ENCODE results near the gene ARHGAP20. TPM values are rescaled to one million over a fixed set of nuclear protein-coding genes. Genes with fewer than 3 reads are reported as not detected.

The ARHGAP20 gene
- total RNA-seq, 2 experiments from 2014 or later, result 0.19 to 0.22 TPM

DNA sequence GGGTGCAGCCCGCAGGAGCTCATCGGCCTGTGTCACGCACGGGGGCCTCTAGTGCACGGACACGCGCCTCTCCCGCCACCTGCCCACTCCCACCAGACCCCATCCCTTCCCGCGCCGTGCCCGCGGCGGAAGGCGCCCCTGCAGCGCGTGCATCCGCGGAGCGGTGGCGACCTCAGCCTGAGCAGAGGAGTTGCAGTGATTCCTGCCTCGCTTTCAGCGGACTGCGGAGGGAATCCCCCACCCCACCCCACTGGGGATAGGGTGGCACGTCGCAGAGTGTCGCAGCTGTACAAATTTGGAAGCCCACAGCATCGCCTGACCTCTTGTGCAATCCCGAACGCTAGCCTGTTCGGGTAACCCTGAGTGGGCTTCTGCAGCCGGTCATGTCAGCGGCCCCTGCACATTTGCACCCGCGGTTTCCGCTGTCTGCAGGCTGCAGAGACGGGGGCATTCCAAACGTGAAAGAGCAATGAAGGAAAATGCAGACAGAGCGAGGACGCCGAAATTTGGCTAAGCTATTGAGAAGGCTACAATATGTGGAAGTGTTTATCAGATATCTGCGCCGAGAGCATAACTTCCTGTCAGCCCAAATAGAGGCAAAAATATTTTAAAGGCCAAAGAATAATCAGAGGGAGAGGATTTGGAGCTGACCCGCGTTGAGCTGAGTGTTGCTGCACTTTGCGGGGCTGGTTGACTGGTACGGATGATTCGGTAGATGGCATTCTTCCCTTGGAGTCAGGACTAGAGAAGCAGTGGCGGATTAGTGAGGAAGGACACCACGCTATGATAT lies 617 bp upstream of the ARHGAP20 start:
- Mint-ChIP-seq H3K27ac (no peak overlapping the region), H3K27me3 (ENCODE audit: low read depth) (peaks cover 43% of the 10 kb centered on the region), H3K4me3 (peak overlapping the region; percentile 54), H3K4me1 (ENCODE audit: low read depth) (peaks cover 14% of the 10 kb centered on the region), H3K9me3 (no peaks in the 10 kb centered on the region), H3K36me3 (ENCODE audit: low read depth) (no peaks in the 10 kb centered on the region)
- CTCF ChIA-PET, result no interaction called here
- DNase-seq, result peak; percentile 25
- intact Hi-C loops (cut with micrococcal nuclease), result loop anchor here (1.0 to 5.0 kb wide), 4 partner anchors 120 to 714 kb away; no protein-coding TSS in a partner anchor

DNA sequence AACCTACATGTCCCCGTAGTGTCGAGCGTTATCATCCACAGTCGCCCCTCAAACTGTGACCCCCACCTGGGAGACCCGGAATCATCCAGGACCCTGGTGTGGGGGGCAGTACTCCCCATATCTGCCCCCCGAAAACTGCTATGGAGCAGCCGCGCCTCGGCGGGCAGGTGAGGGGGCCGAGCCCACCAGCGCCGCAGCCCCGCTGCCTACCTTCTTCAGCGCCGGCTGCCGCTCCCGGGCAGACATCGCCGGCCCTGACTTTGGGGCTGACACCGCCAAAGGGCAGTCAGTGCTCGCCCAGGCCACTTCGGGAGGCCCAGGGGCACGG lies 825 bp downstream of the ARHGAP20 start:
- no peaks in the 10 kb centered on the region for H3K9me3 Mint-ChIP-seq
- CTCF ChIA-PET, result no interaction called here

DNA sequence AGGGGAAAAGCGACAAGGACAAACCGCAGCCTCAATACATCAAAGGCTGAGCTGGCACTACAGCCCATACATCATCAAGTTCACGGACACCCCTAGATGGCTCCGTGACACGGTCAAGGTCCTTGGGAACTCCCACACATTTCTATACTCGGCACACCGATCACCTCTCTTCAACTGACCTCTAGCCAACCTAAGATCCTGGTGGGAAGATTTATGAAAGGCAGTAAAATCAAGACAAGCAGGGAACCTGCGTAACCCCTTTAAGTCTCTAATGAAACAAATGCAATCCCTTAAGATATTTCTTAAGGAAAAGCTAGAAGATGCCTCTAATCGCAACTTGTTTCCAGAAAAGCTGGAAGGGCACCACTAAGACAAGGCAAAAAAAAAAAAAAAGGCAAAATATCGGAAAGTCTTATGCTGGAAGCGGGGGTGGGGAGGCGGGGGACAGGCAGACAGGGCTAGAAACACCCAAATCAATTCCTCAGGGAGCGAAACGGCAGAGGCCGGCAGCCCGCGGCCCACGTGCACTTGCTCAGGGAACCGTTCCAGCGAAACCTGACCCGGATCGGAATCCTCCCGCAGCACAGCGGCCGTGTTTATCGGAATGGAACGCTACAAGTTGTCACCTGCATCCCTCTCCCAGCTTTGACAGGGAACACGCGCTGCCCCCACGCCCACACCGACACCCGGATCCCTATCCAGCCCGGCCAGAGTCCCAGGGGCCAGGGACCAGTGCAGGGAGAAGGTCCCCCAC lies 1.4 kb downstream of the ARHGAP20 start:
- no peak overlapping the region for H3K27ac Mint-ChIP-seq
- peak; percentile 8 for DNase-seq
- CTCF ChIA-PET, result no interaction called here

More for the DNA sequence above, 825 bp downstream of the ARHGAP20 start:
- Mint-ChIP-seq H3K27ac (no peak overlapping the region), H3K36me3 (ENCODE audit: low read depth) (no peaks in the 10 kb centered on the region), H3K27me3 (ENCODE audit: low read depth) (peaks cover 48% of the 10 kb centered on the region), H3K4me1 (ENCODE audit: low read depth) (peaks cover 14% of the 10 kb centered on the region), H3K4me3 (peak overlapping the region; percentile 70)
- intact Hi-C loops (cut with micrococcal nuclease), result loop anchor here (5.0 kb wide), 2 partner anchors 259 to 716 kb away; no protein-coding TSS in a partner anchor
- no peak for DNase-seq

GRCh38 chr11:110704210-110704864 lies 7.9 kb downstream of the ARHGAP20 start:
- Mint-ChIP-seq H3K27ac (no peak overlapping the region), H3K4me1 (ENCODE audit: low read depth) (no peaks in the 10 kb centered on the region), H3K9me3 (peaks cover 1% of the 10 kb centered on the region), H3K27me3 (ENCODE audit: low read depth) (peaks cover 23% of the 10 kb centered on the region), H3K36me3 (ENCODE audit: low read depth) (no peaks in the 10 kb centered on the region), H3K4me3 (no peak overlapping the region)
- DNase-seq, result no peak
- intact Hi-C loops (cut with micrococcal nuclease), result no loop called here
- CTCF ChIA-PET, result interaction anchor here (0.6 kb wide), 1 partner anchor 58 kb away, joined by 3 read pairs; no protein-coding TSS in a partner anchor

More for the DNA sequence above, 1.4 kb downstream of the ARHGAP20 start:
- H3K4me1 Mint-ChIP-seq (ENCODE audit: low read depth), result peaks cover 14% of the 10 kb centered on the region
- no peaks in the 10 kb centered on the region for H3K36me3 Mint-ChIP-seq (ENCODE audit: low read depth)
- H3K27me3 Mint-ChIP-seq (ENCODE audit: low read depth), result peaks cover 48% of the 10 kb centered on the region
- intact Hi-C loops (cut with micrococcal nuclease), result loop anchor here (5.0 kb wide), 2 partner anchors 259 to 716 kb away; no protein-coding TSS in a partner anchor
- no peaks in the 10 kb centered on the region for H3K9me3 Mint-ChIP-seq
- H3K4me3 Mint-ChIP-seq, result peak overlapping the region; percentile 57

GRCh38 chr11:110691926-110692325 lies 20.3 kb downstream of the ARHGAP20 start:
- H3K4me1 Mint-ChIP-seq (ENCODE audit: low read depth), result no peaks in the 10 kb centered on the region
- H3K27me3 Mint-ChIP-seq (ENCODE audit: low read depth), result peaks cover 7% of the 10 kb centered on the region
- no peak overlapping the region for H3K27ac Mint-ChIP-seq
- CTCF ChIA-PET, result no interaction called here
- intact Hi-C loops (cut with micrococcal nuclease), result no loop called here
- no peak overlapping the region for H3K4me3 Mint-ChIP-seq
- DNase-seq, result no peak
- no peaks in the 10 kb centered on the region for H3K9me3 Mint-ChIP-seq
- no peaks in the 10 kb centered on the region for H3K36me3 Mint-ChIP-seq (ENCODE audit: low read depth)

GRCh38 chr11:110689306-110689705 lies 22.9 kb downstream of the ARHGAP20 start:
- H3K27me3 Mint-ChIP-seq (ENCODE audit: low read depth), result peaks cover 8% of the 10 kb centered on the region
- no peak overlapping the region for H3K4me3 Mint-ChIP-seq
- H3K9me3 Mint-ChIP-seq, result no peaks in the 10 kb centered on the region
- intact Hi-C loops (cut with micrococcal nuclease), result no loop called here
- H3K27ac Mint-ChIP-seq, result no peak overlapping the region
- no peaks in the 10 kb centered on the region for H3K36me3 Mint-ChIP-seq (ENCODE audit: low read depth)
- DNase-seq, result no peak
- H3K4me1 Mint-ChIP-seq (ENCODE audit: low read depth), result no peaks in the 10 kb centered on the region
- CTCF ChIA-PET, result interaction anchor here (0.5 to 0.6 kb wide), 2 partner anchors 87 to 739 kb away, joined by 3 to 4 read pairs; no protein-coding TSS in a partner anchor

DNA sequence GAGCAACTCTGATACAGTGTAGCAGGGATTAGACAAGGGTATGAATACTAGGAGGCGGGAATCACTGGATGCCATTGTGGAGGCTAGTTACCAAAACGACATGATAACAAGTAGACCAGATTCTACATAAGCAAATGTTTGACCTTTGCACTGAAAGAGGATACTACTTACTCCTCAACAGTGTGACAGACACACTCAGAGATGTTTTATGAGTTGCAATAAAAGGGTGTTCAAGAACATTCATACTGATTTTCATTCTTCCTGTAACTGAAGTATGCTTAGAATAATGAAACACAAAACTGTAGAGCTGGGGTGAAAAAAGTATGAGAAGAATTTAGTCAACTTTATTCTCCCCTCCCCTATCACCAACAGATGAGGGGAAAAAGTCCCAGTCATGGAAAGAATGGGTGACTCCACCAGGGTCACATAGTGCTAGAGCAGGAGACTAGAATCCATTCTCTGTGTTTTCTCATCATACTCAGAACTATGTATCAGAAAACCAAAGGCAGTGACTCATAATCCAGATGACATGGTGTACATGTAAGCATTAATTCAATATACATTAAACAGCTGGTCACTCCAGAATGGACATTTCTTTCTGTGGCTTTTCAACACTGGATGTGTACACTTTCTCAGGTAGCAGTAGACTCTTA lies 32.8 kb downstream of the ARHGAP20 start:
- Mint-ChIP-seq H3K9me3 (no peaks in the 10 kb centered on the region), H3K4me3 (no peak overlapping the region), H3K4me1 (ENCODE audit: low read depth) (no peaks in the 10 kb centered on the region), H3K27me3 (ENCODE audit: low read depth) (peaks cover 8% of the 10 kb centered on the region), H3K36me3 (ENCODE audit: low read depth) (no peaks in the 10 kb centered on the region), H3K27ac (no peak overlapping the region)
- DNase-seq, result no peak
- intact Hi-C loops (cut with micrococcal nuclease), result no loop called here
- CTCF ChIA-PET, result no interaction called here

GRCh38 chr11:110675548-110675947 lies 36.7 kb downstream of the ARHGAP20 start:
- Mint-ChIP-seq H3K9me3 (peaks cover 4% of the 10 kb centered on the region), H3K4me1 (ENCODE audit: low read depth) (no peaks in the 10 kb centered on the region), H3K27me3 (ENCODE audit: low read depth) (peaks cover 5% of the 10 kb centered on the region), H3K4me3 (no peak overlapping the region), H3K27ac (no peak overlapping the region), H3K36me3 (ENCODE audit: low read depth) (no peaks in the 10 kb centered on the region)
- intact Hi-C loops (cut with micrococcal nuclease), result no loop called here
- no peak for DNase-seq
- CTCF ChIA-PET, result no interaction called here

GRCh38 chr11:110665689-110666465 lies 46.4 kb downstream of the ARHGAP20 start:
- H3K27me3 Mint-ChIP-seq (ENCODE audit: low read depth), result peaks cover 12% of the 10 kb centered on the region
- CTCF ChIA-PET, result no interaction called here
- no peaks in the 10 kb centered on the region for H3K9me3 Mint-ChIP-seq
- H3K27ac Mint-ChIP-seq, result no peak overlapping the region
- no peak for DNase-seq
- no peaks in the 10 kb centered on the region for H3K4me1 Mint-ChIP-seq (ENCODE audit: low read depth)
- H3K36me3 Mint-ChIP-seq (ENCODE audit: low read depth), result no peaks in the 10 kb centered on the region
- no peak overlapping the region for H3K4me3 Mint-ChIP-seq
- intact Hi-C loops (cut with micrococcal nuclease), result no loop called here

DNA sequence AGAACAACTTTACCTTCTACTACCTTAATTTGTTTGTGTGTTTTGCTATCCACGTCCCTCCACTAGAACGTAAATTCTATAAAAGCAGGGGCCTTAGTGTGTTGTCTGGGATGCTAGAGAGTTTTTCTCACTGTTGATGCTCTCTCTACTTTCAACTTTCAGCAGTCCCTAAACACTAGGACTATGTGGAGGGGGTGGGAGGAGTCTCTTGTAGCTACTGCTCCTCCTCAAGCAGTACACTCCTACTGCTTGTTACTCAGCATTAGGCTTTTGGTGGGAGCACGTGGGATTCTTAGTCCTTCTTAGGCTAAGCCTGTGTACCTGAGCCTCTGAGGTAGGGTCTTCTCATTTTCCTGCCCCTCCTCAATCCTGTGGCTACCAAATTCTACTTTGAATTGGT lies 56.3 kb downstream of the ARHGAP20 start:
- H3K9me3 Mint-ChIP-seq, result peaks cover 4% of the 10 kb centered on the region
- H3K36me3 Mint-ChIP-seq (ENCODE audit: low read depth), result no peaks in the 10 kb centered on the region
- peaks cover 12% of the 10 kb centered on the region for H3K27me3 Mint-ChIP-seq (ENCODE audit: low read depth)
- H3K4me3 Mint-ChIP-seq, result no peak overlapping the region
- no peaks in the 10 kb centered on the region for H3K4me1 Mint-ChIP-seq (ENCODE audit: low read depth)
- CTCF ChIA-PET, result no interaction called here
- intact Hi-C loops (cut with micrococcal nuclease), result no loop called here
- DNase-seq, result no peak
- no peak overlapping the region for H3K27ac Mint-ChIP-seq

- DNase-seq, result no peak
- no peak overlapping the region for H3K27ac Mint-ChIP-seq
- H3K4me3 Mint-ChIP-seq, result no peak overlapping the region
- intact Hi-C loops (cut with micrococcal nuclease), result no loop called here
- peaks cover 4% of the 10 kb centered on the region for H3K9me3 Mint-ChIP-seq
- CTCF ChIA-PET, result no interaction called here
- H3K4me1 Mint-ChIP-seq (ENCODE audit: low read depth), result no peaks in the 10 kb centered on the region
- H3K27me3 Mint-ChIP-seq (ENCODE audit: low read depth), result peaks cover 10% of the 10 kb centered on the region
- no peaks in the 10 kb centered on the region for H3K36me3 Mint-ChIP-seq (ENCODE audit: low read depth)
These were observed 57.8 kb downstream of the ARHGAP20 start for GRCh38 chr11:110654456-110654855.
